Endothelial cell (in vitro differentiated cells): ENCODE measurements around the gene SKIDA1. TPM values are rescaled to one million over a fixed set of nuclear protein-coding genes. Genes with fewer than 3 reads are reported as not detected.
"Not testable (repeated sequence)": the region's sequence is repeated elsewhere in the genome, so short reads cannot be mapped to it uniquely, and the experiment has no call there.

Experiments
- DNase-seq: peaks from one replicate; pipeline ENCODE4 v3.0.0; 2021; ENCODE audit warnings: low spot score
- H3K27ac Mint-ChIP-seq: one replicate; pipeline ENCODE4 v1.8.0; 2021; ENCODE audit warnings: mixed read lengths, inconsistent platforms; ENCODE audit not compliant: unreplicated experiment
- H3K27me3 Mint-ChIP-seq: one replicate; pipeline ENCODE4 v1.8.0; 2021; ENCODE audit warnings: mild to moderate bottlenecking, moderate library complexity, mixed read lengths, inconsistent platforms; ENCODE audit not compliant: unreplicated experiment
- H3K36me3 Mint-ChIP-seq: one replicate; pipeline ENCODE4 v1.8.0; 2021; ENCODE audit warnings: mild to moderate bottlenecking, low read depth, mixed read lengths, inconsistent platforms; ENCODE audit not compliant: unreplicated experiment
- H3K4me1 Mint-ChIP-seq: one replicate; pipeline ENCODE4 v1.8.0; 2021; ENCODE audit warnings: mild to moderate bottlenecking, mixed read lengths, inconsistent platforms; ENCODE audit not compliant: unreplicated experiment
- H3K4me3 Mint-ChIP-seq: one replicate; pipeline ENCODE4 v1.8.0; 2021; ENCODE audit warnings: mild to moderate bottlenecking, mixed read lengths, inconsistent platforms; ENCODE audit not compliant: unreplicated experiment
- H3K9me3 Mint-ChIP-seq: one replicate; pipeline ENCODE4 v1.8.0; 2021; ENCODE audit warnings: mixed read lengths, inconsistent platforms; ENCODE audit not compliant: unreplicated experiment
- CTCF ChIP-seq: fragments of 200-600 bp; sonication (generic); IDR thresholded peaks from one replicate; pipeline ENCODE4 v1.5.0; 2021; ENCODE audit warnings: antibody characterized with exemption; ENCODE audit not compliant: unreplicated experiment
- total RNA-seq: library from RNA; stranded (reverse); fragmentation: NEBNext Ultra II Directional; extraction: Animal tissue kit (Norgen Biotek cat#: 25700); gene quantifications from one replicate; pipeline ENCODE4 v1.2.1, GENCODE V29; 2021; ENCODE audit not compliant: unreplicated experiment

Gene SKIDA1
- total RNA-seq, 1 donor from 2014 or later = 5.9 TPM

GRCh38 chr10:21556527-21556926, 31.0 kb upstream of the SKIDA1 start:
- no peak overlapping the region for H3K4me3 Mint-ChIP-seq
- H3K27me3 Mint-ChIP-seq = no peaks in the 10 kb centered on the region
- TF ChIP-seq CTCF = no peak
- DNase-seq = no peak
- H3K4me1 Mint-ChIP-seq = no peaks in the 10 kb centered on the region
- H3K27ac Mint-ChIP-seq = no peak overlapping the region
- H3K36me3 Mint-ChIP-seq = peaks cover 52% of the 10 kb centered on the region
- H3K9me3 Mint-ChIP-seq = no peaks in the 10 kb centered on the region

GRCh38 chr10:21552638-21553037, 27.2 kb upstream of the SKIDA1 start:
- TF ChIP-seq CTCF = no peak
- Mint-ChIP-seq H3K4me1 (peaks cover 6% of the 10 kb centered on the region), H3K27ac (no peak overlapping the region), H3K27me3 (no peaks in the 10 kb centered on the region), H3K9me3 (no peaks in the 10 kb centered on the region), H3K36me3 (peaks cover 45% of the 10 kb centered on the region), H3K4me3 (no peak overlapping the region)
- no peak for DNase-seq

- Mint-ChIP-seq H3K36me3 (peaks cover 29% of the 10 kb centered on the region), H3K4me1 (peaks cover 6% of the 10 kb centered on the region), H3K27me3 (no peaks in the 10 kb centered on the region), H3K27ac (no peak overlapping the region), H3K9me3 (no peaks in the 10 kb centered on the region), H3K4me3 (no peak overlapping the region)
- no peak for DNase-seq
- TF ChIP-seq CTCF = no peak
These were observed 21.8 kb upstream of the SKIDA1 start for GRCh38 chr10:21547246-21547645.

GRCh38 chr10:21540701-21541100, 15.2 kb upstream of the SKIDA1 start:
- H3K27me3 Mint-ChIP-seq, H3K4me1 Mint-ChIP-seq, H3K4me3 Mint-ChIP-seq, DNase-seq, H3K27ac Mint-ChIP-seq, H3K9me3 Mint-ChIP-seq: not testable (repeated sequence)
- H3K36me3 Mint-ChIP-seq = peaks cover 22% of the 10 kb centered on the region

GRCh38 chr10:21536874-21537273, 11.4 kb upstream of the SKIDA1 start:
- no peak for DNase-seq
- Mint-ChIP-seq H3K9me3 (no peaks in the 10 kb centered on the region), H3K27me3 (peaks cover 9% of the 10 kb centered on the region), H3K27ac (no peak overlapping the region), H3K36me3 (peaks cover 10% of the 10 kb centered on the region), H3K4me3 (no peak overlapping the region), H3K4me1 (peaks cover 15% of the 10 kb centered on the region)
- no peak for TF ChIP-seq CTCF

- H3K4me3 Mint-ChIP-seq, H3K27ac Mint-ChIP-seq, H3K9me3 Mint-ChIP-seq, DNase-seq, H3K36me3 Mint-ChIP-seq, H3K27me3 Mint-ChIP-seq: not testable (repeated sequence)
- peaks cover 15% of the 10 kb centered on the region for H3K4me1 Mint-ChIP-seq
These were observed 10.5 kb upstream of the SKIDA1 start for GRCh38 chr10:21535976-21536375.
